GM19238 (cell line): Measurements from ENCODE around the gene KCTD5.

Experiments used
- DNase-seq: peaks from one replicate; pipeline ENCODE4 v3.0.0; 2011; ENCODE audit warnings: low spot score; ENCODE audit not compliant: insufficient read length

The KCTD5 gene

GRCh38 chr16:2708955-2709587 lies 26.7 kb downstream of the KCTD5 start:
- DNase-seq: no peak

DNA sequence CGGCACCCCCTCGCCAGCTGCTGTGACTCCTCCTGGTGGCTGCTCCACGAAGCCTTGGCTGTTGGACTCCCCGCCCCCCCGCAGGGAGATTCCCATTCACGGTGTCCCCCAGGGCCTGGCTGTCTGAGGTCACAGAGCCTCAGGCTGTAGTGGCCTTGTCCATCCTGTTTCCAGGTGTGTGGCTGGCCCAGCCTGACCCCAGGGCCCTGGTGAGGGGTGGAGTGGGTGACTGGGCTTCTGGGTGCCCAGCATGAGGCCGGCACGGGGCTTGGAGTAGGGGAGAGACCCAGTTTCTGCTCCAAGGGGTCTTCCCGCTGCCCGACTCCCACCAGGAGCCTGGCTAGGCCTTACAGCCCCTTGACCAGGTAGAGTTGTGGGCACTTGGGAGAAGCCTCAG lies 27.3 kb downstream of the KCTD5 start:
- no peak for DNase-seq

DNA sequence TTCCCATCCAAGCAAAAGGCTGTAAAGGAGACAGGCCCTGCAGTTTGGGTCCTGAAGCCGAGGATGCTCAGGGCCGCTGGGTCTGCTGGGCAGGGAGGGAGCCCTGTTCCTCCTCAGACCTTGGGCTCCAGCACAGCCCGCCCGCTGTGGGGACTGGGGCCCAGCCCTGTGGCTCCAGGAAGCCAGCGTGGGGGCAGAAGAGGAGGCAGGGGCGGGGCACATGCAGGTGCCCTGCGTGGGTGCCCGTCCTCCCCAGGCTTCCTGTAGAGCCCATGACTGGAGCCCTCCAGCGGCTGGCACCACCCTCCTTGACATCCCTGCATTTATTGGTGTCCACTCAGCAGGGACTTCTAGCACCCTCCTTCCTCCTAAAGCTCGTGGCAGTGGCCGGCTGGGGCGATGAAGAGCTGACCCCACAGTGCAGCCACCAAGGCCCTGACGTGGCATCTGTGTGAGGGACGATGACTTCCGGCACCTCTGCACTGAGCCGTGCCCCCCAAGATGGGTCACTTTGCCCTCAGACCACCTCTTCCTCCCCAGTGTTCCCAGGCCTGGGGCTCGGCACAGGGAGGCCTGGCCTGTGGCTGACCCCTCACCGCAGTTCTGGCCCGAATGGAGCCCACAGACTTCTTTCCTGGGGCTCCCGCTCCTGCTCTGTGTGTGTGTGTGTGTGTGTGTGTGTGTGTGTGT lies 27.8 kb downstream of the KCTD5 start:
- no peak for DNase-seq

- no peak for DNase-seq
These were observed 28.4 kb downstream of the KCTD5 start for GRCh38 chr16:2710711-2711231.

GRCh38 chr16:2711370-2712062 lies 29.2 kb downstream of the KCTD5 start:
- no peak for DNase-seq

- no peak for DNase-seq
These were observed 29.7 kb downstream of the KCTD5 start for GRCh38 chr16:2712063-2712441.

DNA sequence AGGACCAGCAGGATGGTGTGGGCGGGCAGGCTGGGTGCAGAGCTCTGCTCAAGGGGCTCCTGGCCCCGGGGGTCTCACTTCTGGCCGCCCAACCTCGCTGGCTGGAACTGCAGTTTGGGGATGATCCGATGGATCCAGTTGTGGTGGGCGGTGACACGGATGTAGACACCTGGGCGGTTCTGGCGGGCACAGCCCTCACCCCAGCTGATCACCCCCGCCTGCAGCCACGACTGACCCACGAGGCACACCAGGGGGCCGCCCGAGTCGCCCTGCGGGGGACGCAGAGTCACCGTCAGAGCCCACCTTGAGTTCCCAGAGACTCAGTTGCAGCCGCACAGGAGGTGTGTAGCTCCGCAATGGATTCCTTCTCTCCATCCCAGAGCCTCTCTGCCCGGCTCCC lies 30.2 kb downstream of the KCTD5 start:
- DNase-seq: no peak

DNA sequence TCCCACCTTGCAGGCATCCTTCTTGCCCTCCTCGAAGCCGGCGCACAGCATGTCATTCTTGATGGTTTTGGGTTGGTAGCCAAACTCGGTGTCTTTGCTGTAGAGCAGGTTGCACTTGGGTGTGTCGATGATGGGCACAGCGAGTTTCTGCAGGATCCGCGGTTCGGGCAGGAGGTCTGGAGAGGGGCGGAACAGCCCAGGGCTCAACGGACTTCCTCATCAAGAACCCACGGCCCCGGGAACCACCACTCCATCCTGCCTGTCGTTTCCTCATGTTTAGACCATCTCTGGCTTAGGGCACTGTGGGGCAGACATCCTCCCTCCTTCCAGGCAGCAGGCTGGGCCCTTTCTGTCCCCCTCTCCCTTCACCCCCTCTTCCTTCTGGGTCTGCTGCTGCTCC lies 31.2 kb downstream of the KCTD5 start:
- no peak for DNase-seq

DNA sequence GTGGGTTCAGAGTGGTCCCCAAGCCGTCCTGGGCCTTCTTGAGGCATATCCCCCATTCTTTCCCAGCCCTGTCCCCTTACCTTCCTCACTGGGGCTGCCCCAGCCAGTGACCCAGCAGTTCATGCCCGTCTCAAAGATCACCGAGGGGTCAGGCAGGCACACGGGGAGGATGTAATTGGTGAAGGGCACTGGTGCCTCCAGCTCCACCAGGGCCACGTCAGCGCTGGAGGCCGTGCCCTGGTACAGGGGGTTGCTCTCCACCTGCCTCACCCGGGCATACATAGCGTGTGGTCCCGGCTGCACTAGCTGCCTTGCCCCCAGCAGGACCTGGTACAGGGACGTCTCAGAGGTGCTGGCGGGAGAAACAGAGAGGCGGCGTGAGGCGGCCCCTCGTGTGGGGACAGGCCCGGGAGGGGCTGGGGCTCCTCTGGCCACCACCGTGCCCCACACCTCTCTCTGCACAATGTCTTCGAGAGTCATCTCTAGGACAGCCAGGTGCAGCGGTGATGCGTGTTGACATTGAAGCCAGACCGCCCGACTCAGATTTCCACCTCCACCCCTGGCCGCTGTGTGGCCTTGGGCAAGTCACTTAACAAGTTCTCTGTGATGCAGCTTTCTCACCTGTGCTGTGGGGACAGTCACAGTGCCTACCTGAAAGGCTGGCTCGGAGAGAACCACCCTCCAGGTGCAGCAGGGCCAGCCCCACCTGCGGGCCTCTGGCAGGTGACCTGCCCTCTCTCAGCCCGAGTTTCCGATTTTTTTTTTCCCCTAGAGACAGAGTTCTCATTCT lies 31.9 kb downstream of the KCTD5 start:
- no peak for DNase-seq

DNA sequence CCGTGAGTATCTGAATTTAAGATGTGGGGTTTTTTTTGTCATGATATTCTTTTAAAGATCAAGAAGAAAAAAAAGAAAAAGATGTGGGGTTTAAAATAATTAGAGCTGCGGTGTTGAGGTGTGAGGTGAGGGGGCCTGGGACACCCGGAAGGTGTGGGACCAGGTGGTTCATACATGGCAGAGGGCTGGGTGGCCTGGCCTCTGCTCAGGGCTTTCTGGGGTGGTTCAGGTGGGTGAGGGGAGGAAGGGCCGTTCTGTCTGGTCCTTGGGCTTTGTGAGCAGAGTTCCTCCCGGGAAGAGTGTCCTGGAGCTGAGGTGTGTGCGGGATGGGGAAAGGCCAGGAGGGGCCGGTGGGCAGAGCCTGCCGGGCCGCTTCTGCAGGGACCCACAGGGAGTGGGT lies 32.7 kb downstream of the KCTD5 start:
- DNase-seq: no peak

- DNase-seq: peak; percentile 65
These were observed 33.2 kb downstream of the KCTD5 start for GRCh38 chr16:2715519-2715918.

- no peak for DNase-seq
These were observed 33.9 kb downstream of the KCTD5 start for GRCh38 chr16:2715966-2716885.

DNA sequence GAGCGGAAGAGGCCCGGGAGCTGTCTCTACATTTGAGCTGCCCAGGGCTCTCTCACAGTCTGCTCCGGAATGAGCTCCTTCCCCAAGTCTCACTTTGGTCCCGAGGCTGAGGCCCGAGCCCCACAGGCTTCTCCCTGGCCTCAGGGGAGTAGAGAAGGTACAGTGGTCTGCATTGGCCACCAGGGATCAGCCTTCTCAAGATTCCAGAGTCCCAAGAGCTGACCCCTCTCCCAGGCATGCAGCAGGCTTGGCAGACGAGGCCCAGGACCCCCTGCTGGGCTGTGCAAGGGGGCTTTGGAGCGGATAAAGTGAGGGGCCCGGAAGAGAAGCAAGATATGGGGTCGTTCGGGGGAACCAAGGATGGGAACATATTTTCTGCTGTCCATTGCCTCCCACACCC lies 34.6 kb downstream of the KCTD5 start:
- DNase-seq: no peak

GRCh38 chr16:2717383-2718263 lies 35.3 kb downstream of the KCTD5 start:
- no peak for DNase-seq

DNA sequence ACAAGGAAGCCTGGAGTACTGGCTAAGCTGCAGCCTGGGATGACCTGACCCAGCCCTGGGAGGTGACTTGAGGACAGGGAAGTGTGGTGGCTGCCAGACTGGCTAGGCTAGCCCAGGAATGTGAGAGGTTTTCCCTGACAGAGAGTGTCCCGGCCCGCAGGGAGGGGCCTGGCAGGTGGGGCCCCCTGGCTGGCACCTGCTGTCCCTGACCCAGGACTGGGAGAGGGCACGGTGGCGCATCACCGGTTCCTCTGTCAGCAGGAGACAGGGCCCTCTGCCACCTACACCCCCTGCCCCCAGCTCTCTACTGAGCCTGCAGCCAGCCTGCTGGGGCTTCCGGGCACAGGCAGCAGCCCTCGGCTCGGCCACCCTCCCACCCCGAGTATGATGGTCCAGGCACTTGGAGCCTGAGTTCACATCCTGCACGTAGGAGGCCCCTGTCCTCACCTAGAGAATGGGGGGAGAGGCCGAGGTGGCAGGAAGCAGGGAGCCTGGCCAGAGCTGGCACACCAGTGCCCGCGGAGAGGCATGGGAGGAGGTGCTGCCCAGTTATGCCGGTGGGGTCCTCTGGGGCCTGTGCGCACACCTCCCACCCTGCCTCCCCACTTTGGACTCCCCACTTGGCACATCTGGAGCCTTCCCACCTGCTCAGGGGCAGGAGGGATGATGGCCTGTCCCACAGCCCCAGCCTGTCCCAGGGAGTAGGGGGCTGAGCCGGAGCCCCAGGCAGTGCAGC lies 37.2 kb downstream of the KCTD5 start:
- no peak for DNase-seq

GRCh38 chr16:2720064-2720457 lies 37.7 kb downstream of the KCTD5 start, which contains the start of gene PRSS27:
Gene PRSS27, minus strand, starts transcription at chr16:2720224. Its CDS starts 64 bp downstream, at chr16:2720160.
- no peak for DNase-seq

DNA sequence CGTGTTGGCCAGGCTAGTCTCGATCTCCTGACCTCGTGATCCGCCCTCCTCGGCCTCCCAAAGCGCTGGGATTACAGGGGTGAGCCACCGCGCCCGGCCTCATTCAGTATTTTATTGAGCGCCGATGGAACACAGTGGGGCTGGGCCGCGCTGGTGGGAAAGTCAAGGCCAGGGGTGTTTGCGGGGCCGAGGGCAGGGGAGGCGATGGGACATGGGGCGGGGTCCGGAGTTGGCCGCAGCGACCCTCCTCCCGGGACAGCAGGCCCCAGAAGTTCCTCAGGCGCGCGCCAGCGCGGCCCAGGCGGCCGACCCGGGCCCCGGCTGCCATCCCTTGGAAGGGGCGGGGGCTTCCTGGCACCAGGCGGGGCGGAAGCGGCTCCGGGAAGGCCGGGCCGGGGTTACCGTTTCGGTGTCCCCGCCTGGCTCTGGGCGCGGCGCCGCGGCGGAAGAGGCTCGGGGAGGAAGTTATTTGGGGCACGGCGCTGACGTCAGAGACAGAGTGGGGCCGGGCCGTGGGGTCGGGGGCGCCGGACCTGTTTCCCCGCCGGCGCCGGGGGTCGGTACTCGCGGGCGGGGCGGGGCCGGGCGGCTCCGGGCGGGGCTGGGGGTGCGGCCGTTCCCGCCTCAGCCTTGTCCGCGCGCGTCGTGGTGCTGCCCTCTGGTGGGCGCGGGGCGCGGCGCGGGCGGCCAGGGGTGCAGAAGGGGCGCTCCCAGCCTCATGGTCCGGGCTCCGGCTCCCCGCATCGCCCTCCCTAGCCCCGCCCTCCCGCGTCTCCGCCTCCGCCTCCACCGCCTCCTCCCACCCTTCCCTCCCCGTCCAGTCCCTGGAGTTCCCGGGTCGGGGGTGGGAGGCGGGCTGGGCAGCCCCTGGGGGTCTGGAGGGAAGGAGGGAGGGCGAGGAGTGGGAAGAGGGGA lies 38.7 kb downstream of the KCTD5 start:
- DNase-seq: peak; percentile 94
